ENCODE measurements around the gene ITGB2.

ITGB2 gene

DNA sequence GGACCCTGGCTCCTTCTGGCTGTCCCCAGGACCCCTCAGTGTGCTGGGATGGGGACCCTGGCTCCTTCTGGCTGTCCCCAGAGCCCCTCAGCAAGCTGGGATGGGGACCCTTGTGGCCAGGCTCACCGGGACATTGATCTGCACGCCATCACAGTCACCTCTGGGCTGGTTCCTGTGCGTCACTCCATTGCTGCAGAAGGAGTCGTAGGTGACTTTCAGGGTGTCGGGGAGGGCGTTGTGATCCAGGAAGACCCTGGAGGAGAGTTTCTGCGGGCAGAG is 27.5 kb downstream of the ITGB2 start:
- Histone ChIP-seq H3K36me3 (peaks cover 8% of the 10 kb centered on the region; the same call in 1 of the 2 replicates), H3K4me1 (peaks cover 83% of the 10 kb centered on the region), H3K27ac (no peak overlapping the region), H3K4me2 (peak overlapping the region; percentile 40), H3K27me3 (no peaks in the 10 kb centered on the region), H4K20me1 (0 out of 2 replicates have a peak, but pooled peaks cover 21% of the 10 kb centered on the region), H3K9ac (no peak overlapping the region), H3K9me3 (no peaks in the 10 kb centered on the region), H3K4me3 (no peak overlapping the region)
- no peak for TF ChIP-seq Cebpa-rat (IDR thresholded peaks at IDR 0.05)

DNA sequence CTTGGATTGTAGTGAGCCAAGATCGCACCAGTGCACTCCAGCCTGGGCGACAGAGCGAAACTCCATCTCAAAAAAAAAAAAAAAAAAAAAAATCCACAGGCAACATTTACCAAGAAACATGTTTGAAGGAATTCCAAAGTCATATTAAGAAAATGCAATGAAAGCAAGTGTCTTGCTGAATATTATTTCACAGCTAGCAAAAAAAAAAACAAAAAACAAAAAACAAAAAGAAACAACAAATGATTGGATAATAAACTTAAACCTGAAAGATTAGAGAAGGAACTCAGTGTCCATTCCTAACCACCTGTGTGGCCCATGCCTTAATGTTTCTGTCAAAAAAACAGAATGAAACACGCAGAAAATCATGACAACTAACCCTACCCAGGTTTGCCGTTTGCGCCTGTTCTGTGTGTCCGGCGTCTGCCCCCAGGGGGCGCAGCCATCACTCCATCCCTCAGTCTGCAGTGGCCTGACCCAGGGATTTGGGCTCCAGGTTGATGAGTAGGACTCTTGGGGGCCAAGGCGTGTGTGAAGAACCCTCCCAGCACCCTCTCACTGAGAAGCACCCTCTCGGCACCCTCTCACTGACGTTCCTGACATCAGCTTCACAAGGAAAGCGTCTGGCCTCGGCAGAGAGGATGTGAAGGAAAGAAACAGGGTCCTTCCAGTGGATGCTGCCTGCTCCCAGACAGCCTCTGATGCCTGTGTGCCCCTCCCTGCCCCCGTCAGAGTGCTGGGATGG is 28.0 kb downstream of the ITGB2 start:
- Histone ChIP-seq H3K4me3 (no peak overlapping the region), H3K9ac (no peak overlapping the region), H3K27ac (no peak overlapping the region), H3K27me3 (no peaks in the 10 kb centered on the region), H3K9me3 (no peaks in the 10 kb centered on the region), H3K4me2 (peak overlapping the region; percentile 40), H3K36me3 (peaks cover 3% of the 10 kb centered on the region; the same call in 1 of the 2 replicates), H4K20me1 (0 out of 2 replicates have a peak, but pooled peaks cover 26% of the 10 kb centered on the region), H3K4me1 (peaks cover 83% of the 10 kb centered on the region)
- no peak for TF ChIP-seq Cebpa-rat (IDR thresholded peaks at IDR 0.05)

DNA sequence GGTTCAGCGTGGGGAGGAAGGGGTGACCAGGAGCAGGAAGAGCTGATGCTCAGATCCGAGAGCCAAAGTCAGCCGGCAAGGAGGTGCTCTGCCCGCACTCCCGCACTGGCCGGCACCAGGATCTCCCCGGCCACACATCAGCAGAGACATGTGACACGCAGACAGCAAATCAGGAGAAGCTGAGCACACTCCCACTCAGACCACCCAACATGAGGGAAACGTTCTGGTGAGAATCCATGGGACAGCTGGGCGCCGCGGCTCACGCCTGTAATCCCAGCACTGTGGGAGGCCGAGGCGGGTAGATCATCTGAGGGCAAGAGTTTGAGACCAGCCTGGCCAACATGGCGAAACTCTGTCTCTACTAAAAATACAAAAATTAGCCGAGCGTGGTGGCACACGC is 28.6 kb downstream of the ITGB2 start:
- TF ChIP-seq Cebpa-rat (IDR thresholded peaks at IDR 0.05) = no peak
- Histone ChIP-seq H3K4me1 (peaks cover 81% of the 10 kb centered on the region), H3K9ac (no peak overlapping the region), H4K20me1 (0 out of 2 replicates have a peak, but pooled peaks cover 32% of the 10 kb centered on the region), H3K4me3 (no peak overlapping the region), H3K9me3 (no peaks in the 10 kb centered on the region), H3K36me3 (no peaks in the 10 kb centered on the region; the same call in 1 of the 2 replicates), H3K27me3 (no peaks in the 10 kb centered on the region), H3K27ac (no peak overlapping the region), H3K4me2 (peak overlapping the region; percentile 40)

DNA sequence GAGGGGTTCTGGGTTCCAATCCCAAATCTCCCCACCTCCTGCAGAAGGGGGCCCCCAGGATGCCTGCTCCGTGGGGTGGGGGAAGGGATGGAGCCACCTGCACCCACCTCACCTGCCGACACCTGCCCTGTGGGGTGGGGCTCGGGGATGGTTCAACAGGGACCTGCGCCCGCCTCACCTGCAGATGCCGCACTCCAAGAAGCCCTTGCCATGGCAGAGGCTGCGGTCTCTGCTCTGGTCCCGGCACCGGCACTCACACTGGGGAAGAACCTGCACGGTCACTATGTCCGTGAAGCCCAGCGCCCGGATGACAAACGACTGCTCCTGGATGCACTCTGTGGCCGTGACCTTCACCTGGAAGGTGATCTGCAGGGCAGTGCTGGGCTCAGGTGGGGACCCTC is 29.1 kb downstream of the ITGB2 start:
- Histone ChIP-seq H3K4me1 (peaks cover 81% of the 10 kb centered on the region), H3K27ac (no peak overlapping the region), H3K9me3 (no peaks in the 10 kb centered on the region), H3K9ac (no peak overlapping the region), H3K4me3 (no peak overlapping the region), H3K4me2 (peak overlapping the region; percentile 40), H4K20me1 (0 out of 2 replicates have a peak, but pooled peaks cover 35% of the 10 kb centered on the region), H3K27me3 (no peaks in the 10 kb centered on the region), H3K36me3 (peaks cover 4% of the 10 kb centered on the region; the same call in 1 of the 2 replicates)
- no peak for TF ChIP-seq Cebpa-rat (IDR thresholded peaks at IDR 0.05)

DNA sequence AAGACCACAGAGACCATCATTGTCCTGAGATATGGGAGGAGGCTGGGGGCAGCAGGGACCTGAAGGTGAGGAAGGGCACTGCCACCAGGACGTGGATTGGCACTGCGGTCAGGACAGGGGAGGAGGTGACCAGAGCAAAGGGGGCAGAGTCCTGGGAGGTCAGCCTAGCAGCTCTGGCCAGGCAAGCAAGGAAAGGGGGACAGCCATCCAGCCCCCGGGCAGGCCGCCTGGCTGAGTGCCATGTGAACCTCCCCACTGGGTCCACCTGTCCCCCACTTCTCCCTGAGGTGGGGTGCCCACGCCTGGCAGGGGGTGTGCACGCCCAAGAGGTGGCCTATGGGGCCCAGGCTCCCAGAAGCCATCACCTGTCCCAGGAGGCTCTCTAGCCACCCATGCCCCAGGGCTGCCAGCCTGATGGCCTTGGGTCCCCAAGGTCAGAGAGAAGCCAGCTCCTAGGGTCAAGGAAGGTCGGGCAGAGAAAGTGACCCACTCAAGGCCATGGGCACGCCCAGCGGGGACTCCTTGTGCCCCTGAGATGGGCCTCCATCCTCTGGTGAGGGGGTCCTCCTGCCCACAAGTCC is 29.6 kb downstream of the ITGB2 start:
- H3K4me3 ChIP-seq = no peak overlapping the region
- H3K27me3 ChIP-seq = no peaks in the 10 kb centered on the region
- no peaks in the 10 kb centered on the region for H3K9me3 ChIP-seq
- H4K20me1 ChIP-seq = 0 out of 2 replicates have a peak, but pooled peaks cover 35% of the 10 kb centered on the region
- H3K4me1 ChIP-seq = peaks cover 81% of the 10 kb centered on the region
- no peak for TF ChIP-seq Cebpa-rat (IDR thresholded peaks at IDR 0.05)
- no peak overlapping the region for H3K27ac ChIP-seq
- peaks cover 10% of the 10 kb centered on the region; the same call in 1 of the 2 replicates for H3K36me3 ChIP-seq
- H3K4me2 ChIP-seq = peak overlapping the region; percentile 81
- H3K9ac ChIP-seq = no peak overlapping the region

DNA sequence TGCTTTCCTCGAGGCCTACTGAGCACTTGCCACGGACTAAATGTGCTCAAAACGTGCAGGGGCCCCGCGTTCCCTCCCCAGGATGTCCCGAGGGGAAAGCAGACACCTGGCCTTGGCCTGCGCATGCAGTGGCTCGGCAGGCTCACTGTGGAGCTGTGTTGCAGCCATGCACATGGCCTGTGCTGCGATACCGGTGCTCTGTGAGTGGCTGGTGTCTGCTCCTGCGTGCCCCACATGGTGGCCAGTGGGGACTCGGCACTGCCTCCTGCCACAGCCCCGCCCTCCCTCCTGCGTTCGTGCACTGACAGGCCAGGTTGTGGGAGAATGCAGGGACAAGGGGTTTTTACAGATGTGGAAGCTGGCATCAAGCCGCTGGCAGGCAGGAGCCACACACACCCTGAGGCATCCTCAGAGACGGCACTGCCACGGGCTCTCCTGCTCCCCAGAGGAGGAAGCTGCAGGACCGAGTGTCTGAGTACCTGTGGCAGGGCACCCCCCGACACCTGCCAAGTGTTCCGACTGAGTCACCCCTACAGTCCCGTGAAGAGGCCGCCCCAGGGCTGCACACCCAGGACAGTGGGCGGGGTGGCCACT is 30.3 kb downstream of the ITGB2 start:
- Histone ChIP-seq H3K4me2 (peak overlapping the region; percentile 81), H3K4me1 (peaks cover 80% of the 10 kb centered on the region), H3K9me3 (no peaks in the 10 kb centered on the region), H4K20me1 (0 out of 2 replicates have a peak, but pooled peaks cover 35% of the 10 kb centered on the region), H3K9ac (no peak overlapping the region), H3K27me3 (no peaks in the 10 kb centered on the region), H3K27ac (no peak overlapping the region), H3K4me3 (no peak overlapping the region), H3K36me3 (peaks cover 14% of the 10 kb centered on the region; the same call in 1 of the 2 replicates)
- TF ChIP-seq Cebpa-rat (IDR thresholded peaks at IDR 0.05) = no peak

DNA sequence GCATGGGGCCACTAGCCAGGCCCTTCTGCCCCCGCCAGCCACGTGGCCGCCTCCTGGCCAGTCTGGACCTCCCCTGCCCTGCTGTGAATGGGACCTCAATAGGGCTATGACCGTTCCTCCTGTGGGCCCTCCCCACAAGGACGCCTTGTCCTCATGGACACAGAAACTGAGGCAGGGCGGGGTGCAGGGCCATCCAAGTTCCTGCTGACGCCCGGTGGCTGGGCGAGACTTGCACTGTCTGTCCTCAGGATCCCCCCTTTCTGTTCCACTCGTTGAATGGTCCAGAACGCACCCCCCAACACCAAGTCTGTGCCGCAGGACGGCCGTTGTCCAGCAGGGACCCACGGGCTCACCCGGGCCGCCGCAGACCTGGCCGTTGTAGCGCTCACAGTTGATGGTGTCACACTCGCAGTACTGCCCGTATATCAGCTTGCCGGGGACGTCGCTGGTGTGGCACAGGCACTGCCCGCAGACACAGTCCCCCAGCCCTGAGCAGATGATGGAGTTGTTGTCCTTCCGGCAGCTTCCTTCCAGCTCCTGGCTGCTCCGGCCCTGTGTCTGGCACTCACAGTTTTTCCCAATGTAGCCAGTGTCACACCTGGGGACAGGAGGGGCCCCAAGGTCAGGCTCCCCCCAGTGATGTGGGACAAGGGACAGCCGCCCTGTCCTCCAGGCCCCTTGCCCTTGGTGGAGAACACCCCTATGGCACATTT is 30.9 kb downstream of the ITGB2 start:
- H3K9ac ChIP-seq = no peak overlapping the region
- peak overlapping the region; percentile 81 for H3K4me2 ChIP-seq
- H3K4me3 ChIP-seq = no peak overlapping the region
- no peak overlapping the region for H3K27ac ChIP-seq
- H4K20me1 ChIP-seq = 0 out of 2 replicates have a peak, but pooled peaks cover 35% of the 10 kb centered on the region
- no peaks in the 10 kb centered on the region for H3K9me3 ChIP-seq
- no peak for TF ChIP-seq Cebpa-rat (IDR thresholded peaks at IDR 0.05)
- peaks cover 14% of the 10 kb centered on the region; the same call in 1 of the 2 replicates for H3K36me3 ChIP-seq
- peaks cover 73% of the 10 kb centered on the region for H3K4me1 ChIP-seq
- no peaks in the 10 kb centered on the region for H3K27me3 ChIP-seq

DNA sequence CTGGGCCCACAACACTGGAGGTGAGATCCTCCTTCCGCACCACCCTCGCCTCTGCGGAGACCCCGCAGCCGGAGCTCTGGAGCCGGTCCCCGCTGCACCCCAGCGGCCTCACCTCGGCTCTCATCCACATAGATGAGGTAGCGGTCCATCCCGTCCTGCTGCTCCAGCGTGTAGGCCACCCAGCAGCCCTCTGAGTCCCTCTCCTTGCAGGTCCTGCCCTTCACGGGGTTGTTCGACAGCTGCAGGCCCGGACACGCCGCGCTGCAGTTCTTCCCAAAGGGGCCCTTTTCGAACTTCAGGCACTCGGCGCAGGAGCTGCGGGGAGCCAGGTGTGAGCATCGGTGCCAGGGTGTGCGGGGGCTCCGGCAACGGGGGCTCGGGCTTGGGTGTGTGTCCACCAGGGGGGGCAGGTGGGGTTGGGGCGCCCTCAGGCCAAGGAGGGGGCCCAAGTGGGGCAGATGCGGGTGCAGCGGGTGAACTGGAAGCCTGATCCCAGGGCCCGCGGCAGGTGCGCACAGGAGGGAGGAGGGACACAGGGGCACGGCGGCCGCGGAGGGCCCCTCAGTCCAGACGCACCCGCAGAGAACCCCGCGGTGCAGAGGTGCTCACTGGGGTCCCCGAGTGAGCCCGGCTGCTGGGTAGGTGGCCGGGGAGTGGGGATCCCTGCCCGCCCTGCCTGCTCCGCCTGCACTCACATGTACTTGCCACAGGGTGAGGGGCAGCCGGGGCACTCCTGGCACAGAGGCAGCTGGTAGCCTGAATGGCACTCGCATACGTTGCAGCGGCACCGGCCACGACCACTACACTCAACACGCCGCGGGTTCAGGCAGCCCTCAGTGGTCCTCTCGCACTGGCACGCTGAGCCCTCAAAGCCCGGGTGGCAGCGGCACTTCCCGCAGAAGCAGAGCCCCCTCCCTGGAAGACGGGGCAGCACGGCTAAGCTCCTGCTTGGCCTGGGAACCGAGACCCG is 31.8 kb downstream of the ITGB2 start:
- Histone ChIP-seq H3K27me3 (0 out of 2 replicates have a peak, but pooled peaks cover 5% of the 10 kb centered on the region), H3K36me3 (peaks cover 14% of the 10 kb centered on the region; the same call in 1 of the 2 replicates), H3K9ac (no peak overlapping the region), H3K4me2 (peak overlapping the region; percentile 69), H3K9me3 (no peaks in the 10 kb centered on the region), H3K4me3 (no peak overlapping the region), H3K27ac (no peak overlapping the region), H4K20me1 (0 out of 2 replicates have a peak, but pooled peaks cover 35% of the 10 kb centered on the region), H3K4me1 (peaks cover 64% of the 10 kb centered on the region)
- no peak for TF ChIP-seq Cebpa-rat (IDR thresholded peaks at IDR 0.05)
